ENCODE measurements around the gene APC2. TPM values are rescaled to one million over a fixed set of nuclear protein-coding genes. Genes with fewer than 3 reads are reported as not detected.

The APC2 gene
- total RNA-seq, 1 donor from 2014 or later: 1.2 TPM

GRCh38 chr19:1412323-1412923, 37.5 kb upstream of the APC2 start:
- no peaks in the 10 kb centered on the region for H3K36me3 ChIP-seq
- peaks cover 87% of the 10 kb centered on the region for H3K4me1 ChIP-seq
- TF ChIP-seq POLR2AphosphoS5 (IDR thresholded peaks at IDR 0.05; ENCODE audit: insufficient read depth in 1 of 2, low read depth in 1 of 2) (no peak), CTCF (IDR thresholded peaks at IDR 0.05) (no peak), POLR2A (IDR thresholded peaks at IDR 0.05) (no peak)
- H3K27me3 ChIP-seq: no peaks in the 10 kb centered on the region
- no peak overlapping the region for H3K4me3 ChIP-seq
- no peaks in the 10 kb centered on the region for H3K9me3 ChIP-seq
- DNase-seq (ENCODE audit: extremely low spot score in 2 of 2): no peak
- H3K27ac ChIP-seq: peak overlapping the region; percentile 45
- intact Hi-C loops (cut with DNase I): no loop called here

- H3K4me3 ChIP-seq: no peak overlapping the region
- H3K9me3 ChIP-seq: no peaks in the 10 kb centered on the region
- no peaks in the 10 kb centered on the region for H3K36me3 ChIP-seq
- peaks cover 94% of the 10 kb centered on the region for H3K4me1 ChIP-seq
- intact Hi-C loops (cut with DNase I): no loop called here
- no peaks in the 10 kb centered on the region for H3K27me3 ChIP-seq
- no peak for TF ChIP-seq POLR2A (IDR thresholded peaks at IDR 0.05)
- no peak overlapping the region for H3K27ac ChIP-seq
- no peak for DNase-seq (ENCODE audit: extremely low spot score in 2 of 2)
Observed at GRCh38 chr19:1412995-1413800, 36.7 kb upstream of the APC2 start.

GRCh38 chr19:1416014-1416841, 33.7 kb upstream of the APC2 start:
- no peak for DNase-seq (ENCODE audit: extremely low spot score in 2 of 2)
- peak overlapping the region; percentile 12 to 16 for H3K4me3 ChIP-seq
- TF ChIP-seq POLR2AphosphoS5 (IDR thresholded peaks at IDR 0.05; ENCODE audit: insufficient read depth in 1 of 2, low read depth in 1 of 2): no peak
- TF ChIP-seq CTCF (IDR thresholded peaks at IDR 0.05): no peak
- no peak for TF ChIP-seq POLR2A (IDR thresholded peaks at IDR 0.05)
- no peaks in the 10 kb centered on the region for H3K27me3 ChIP-seq
- H3K36me3 ChIP-seq: peaks cover 0 to 24% of the 10 kb centered on the region in 2 donors
- H3K4me1 ChIP-seq: peaks cover 72% of the 10 kb centered on the region
- H3K27ac ChIP-seq: peak overlapping the region; percentile 87
- no peaks in the 10 kb centered on the region for H3K9me3 ChIP-seq
- intact Hi-C loops (cut with DNase I): no loop called here

GRCh38 chr19:1417145-1417544, 32.8 kb upstream of the APC2 start:
- peaks cover 63% of the 10 kb centered on the region for H3K4me1 ChIP-seq

More at GRCh38 chr19:1417145-1417544, 32.8 kb upstream of the APC2 start:
- H3K4me3 ChIP-seq: no peak overlapping the region
- TF ChIP-seq POLR2AphosphoS5 (IDR thresholded peaks at IDR 0.05; ENCODE audit: insufficient read depth in 1 of 2, low read depth in 1 of 2) (no peak), CTCF (IDR thresholded peaks at IDR 0.05) (no peak), POLR2A (IDR thresholded peaks at IDR 0.05) (no peak)
- no peaks in the 10 kb centered on the region for H3K9me3 ChIP-seq
- intact Hi-C loops (cut with DNase I): no loop called here
- H3K27ac ChIP-seq: peak overlapping the region; percentile 87
- H3K27me3 ChIP-seq: no peaks in the 10 kb centered on the region
- peaks cover 0 to 33% of the 10 kb centered on the region in 2 donors for H3K36me3 ChIP-seq
- no peak for DNase-seq (ENCODE audit: extremely low spot score in 2 of 2)
